Keratinocyte (primary cell): Measurements from ENCODE around the gene MGAT4A. TPM values are rescaled to one million over a fixed set of nuclear protein-coding genes. Genes with fewer than 3 reads are reported as not detected.

Experiments used
- DNase-seq: peaks from one replicate; pipeline ENCODE4 v3.0.0-alpha.2; 2011; ENCODE audit warnings: low read depth, missing footprints, low spot score
- FAIRE-seq: peaks from 2 replicates; lab custom pipeline; 2011; peaks lifted over from hg19 to GRCh38; lab: Jason Lieb, UNC
- H2AFZ ChIP-seq: 2 replicates; pipeline ENCODE4 v1.6.0; 2012; ENCODE audit warnings: low read length, control low read depth, inconsistent platforms; ENCODE audit not compliant: control insufficient read depth
- H3K27ac ChIP-seq: 2 replicates; pipeline ENCODE4 v1.5.1; 2011; ENCODE audit warnings: low read length; ENCODE audit not compliant: control insufficient read depth, insufficient read depth
- H3K27me3 ChIP-seq: 3 replicates; pipeline ENCODE4 v1.6.0; 2011; ENCODE audit warnings: low read length; ENCODE audit not compliant: control insufficient read depth, insufficient read depth; ENCODE audit errors: extremely low read depth
- H3K36me3 ChIP-seq, 2 experiments: 2 replicates in 1 of 2; 3 replicates in 1 of 2; pipeline ENCODE4 v1.5.1; 2011; ENCODE audit warnings: low read length in 2 of 2, mild to moderate bottlenecking in 1 of 2; ENCODE audit not compliant: control insufficient read depth in 2 of 2, insufficient read depth in 2 of 2; ENCODE audit errors: extremely low read depth in 1 of 2
- H3K4me1 ChIP-seq: 3 replicates; pipeline ENCODE4 v1.5.1; 2011; ENCODE audit warnings: low read length; ENCODE audit not compliant: control insufficient read depth, insufficient read depth; ENCODE audit errors: extremely low read depth
- H3K4me2 ChIP-seq: 3 replicates; pipeline ENCODE4 v1.6.0; 2011; ENCODE audit warnings: low read depth, low read length; ENCODE audit not compliant: control insufficient read depth, insufficient read depth; ENCODE audit errors: extremely low read depth
- H3K4me3 ChIP-seq, 3 experiments: fragments of 200-600 bp in 1 of 3; sonication (generic) in 1 of 3; 2 replicates in 2 of 3; 3 replicates in 1 of 3; pipeline ENCODE4 v1.5.1; 2011 to 2016; ENCODE audit warnings: low read length in 3 of 3, mild to moderate bottlenecking in 3 of 3, control low read depth in 2 of 3, inconsistent platforms in 1 of 3, low read depth in 1 of 3, mixed read lengths in 1 of 3, mixed run types in 1 of 3, moderate library complexity in 1 of 3; ENCODE audit not compliant: control insufficient read depth in 2 of 3, insufficient read depth in 2 of 3; ENCODE audit errors: extremely low read depth in 1 of 3
- H3K79me2 ChIP-seq: 2 replicates; pipeline ENCODE4 v1.6.0; 2012; ENCODE audit warnings: low read length; ENCODE audit not compliant: control insufficient read depth, insufficient read depth
- H3K9ac ChIP-seq: 3 replicates; pipeline ENCODE4 v1.6.0; 2011; ENCODE audit warnings: low read length; ENCODE audit not compliant: control insufficient read depth, insufficient read depth; ENCODE audit errors: extremely low read depth
- H3K9me1 ChIP-seq: 3 replicates; pipeline ENCODE4 v1.6.0; 2011; ENCODE audit warnings: low read length; ENCODE audit not compliant: control insufficient read depth, insufficient read depth; ENCODE audit errors: extremely low read depth
- H3K9me3 ChIP-seq: 2 replicates; pipeline ENCODE4 v1.5.1; 2012; ENCODE audit warnings: low read depth, low read length; ENCODE audit not compliant: control insufficient read depth
- H4K20me1 ChIP-seq: 3 replicates; pipeline ENCODE4 v1.6.0; 2011; ENCODE audit warnings: low read length; ENCODE audit not compliant: control insufficient read depth, insufficient read depth; ENCODE audit errors: extremely low read depth
- CTCF ChIP-seq, 3 experiments: IDR thresholded peaks in 1 of 3; conservative IDR thresholded peaks in 1 of 3; optimal IDR thresholded peaks in 1 of 3; 2 replicates in 2 of 3; 3 replicates in 1 of 3; pipeline versions ENCODE3 to v1.5.1; 2011; ENCODE audit warnings: low read length in 3 of 3, mild to moderate bottlenecking in 3 of 3, moderate library complexity in 2 of 3, control low read depth in 1 of 3, inconsistent platforms in 1 of 3; ENCODE audit not compliant: insufficient read depth in 2 of 3; ENCODE audit errors: extremely low read depth in 1 of 3
- EZH2 ChIP-seq: IDR thresholded peaks from one replicate; pipeline ENCODE4 v1.6.1; 2012; ENCODE audit warnings: inconsistent platforms, mild to moderate bottlenecking, low read length, moderate library complexity
- dilution Hi-C: fragments of 300-500 bp; cut with MboI; formaldehyde crosslinking; loops from one replicate; pipeline ENCODE4 v1.7.0; 2020; ENCODE audit warnings: low sequenced_read_pairs; ENCODE audit not compliant: extremely low pct_ligation_motif_present
- polyA plus RNA-seq, 5 experiments: library from polyadenylated mRNA; depleted of rRNA in 3 of 5; stranded (reverse) in 3 of 5; stranded (forward) in 1 of 5; unstranded in 1 of 5; fragments of >200 nt; gene quantifications; 1 replicate in 1 of 5; 2 replicates in 3 of 5; 3 replicates in 1 of 5; pipeline versions ENCODE4 v1.2.1 to v1.2.3, GENCODE V29; 2011 to 2012; ENCODE audit warnings: missing spikeins in 2 of 5, low read depth in 1 of 5, low replicate concordance in 1 of 5

The MGAT4A gene
- polyA plus RNA-seq, 1 donor (not counting 4 experiments of a cell fraction or from before 2014, with no cell fraction given), result 0.81 TPM

GRCh38 chr2:98778151-98778550 lies 47.2 kb upstream of the MGAT4A start:
- H3K79me2 ChIP-seq, result no peaks in the 10 kb centered on the region
- H3K9me1 ChIP-seq, result no peaks in the 10 kb centered on the region
- H3K9ac ChIP-seq, result no peak overlapping the region
- H2AFZ ChIP-seq, result no peak overlapping the region
- no peaks in the 10 kb centered on the region for H4K20me1 ChIP-seq
- H3K36me3 ChIP-seq, result no peaks in the 10 kb centered on the region
- TF ChIP-seq CTCF (optimal IDR thresholded peaks at IDR 0.05 in 1 of 3, IDR thresholded peaks at IDR 0.05 in 1 of 3, conservative IDR thresholded peaks at IDR 0.05 in 1 of 3; ENCODE audit: extremely low read depth in 1 of 3, insufficient read depth in 2 of 3, low read length in 3 of 3) (no peak), EZH2 (no peak)
- H3K9me3 ChIP-seq, result no peaks in the 10 kb centered on the region
- no peak overlapping the region for H3K27ac ChIP-seq
- DNase-seq (no peak), FAIRE-seq (no peak)
- no peak overlapping the region for H3K4me2 ChIP-seq
- H3K27me3 ChIP-seq, result no peaks in the 10 kb centered on the region
- H3K4me1 ChIP-seq, result peaks cover 8% of the 10 kb centered on the region
- no peak overlapping the region for H3K4me3 ChIP-seq
- dilution Hi-C loops, result no loop called here

GRCh38 chr2:98777710-98778109 lies 46.8 kb upstream of the MGAT4A start:
- no peak overlapping the region for H3K9ac ChIP-seq
- FAIRE-seq (no peak), DNase-seq (no peak)
- no peak overlapping the region for H2AFZ ChIP-seq
- H3K36me3 ChIP-seq, result no peaks in the 10 kb centered on the region
- TF ChIP-seq CTCF (optimal IDR thresholded peaks at IDR 0.05 in 1 of 3, IDR thresholded peaks at IDR 0.05 in 1 of 3, conservative IDR thresholded peaks at IDR 0.05 in 1 of 3; ENCODE audit: extremely low read depth in 1 of 3, insufficient read depth in 2 of 3, low read length in 3 of 3), result no peak
- no peak for TF ChIP-seq EZH2
- no peak overlapping the region for H3K4me3 ChIP-seq
- dilution Hi-C loops, result no loop called here
- H4K20me1 ChIP-seq, result no peaks in the 10 kb centered on the region
- H3K4me1 ChIP-seq, result peaks cover 8% of the 10 kb centered on the region
- no peaks in the 10 kb centered on the region for H3K9me3 ChIP-seq
- H3K79me2 ChIP-seq, result no peaks in the 10 kb centered on the region
- no peak overlapping the region for H3K27ac ChIP-seq
- no peak overlapping the region for H3K4me2 ChIP-seq
- H3K27me3 ChIP-seq, result no peaks in the 10 kb centered on the region
- no peaks in the 10 kb centered on the region for H3K9me1 ChIP-seq
